H1 (cell line): Measurements from ENCODE around the gene ANK3. TPM values are rescaled to one million over a fixed set of nuclear protein-coding genes. Genes with fewer than 3 reads are reported as not detected.

ENCODE experiments used
- CTCF ChIA-PET: fragments of 300-600 bp; sonication (Branson Sonifier 250); formaldehyde crosslinking; loops from one replicate; lab custom pipeline; 2021; ENCODE audit not compliant: partially characterized antibody; lab: Charles Lee
- POLR2A ChIA-PET: fragments of 300-600 bp; sonication (Branson Sonifier 250); formaldehyde crosslinking; loops from one replicate; lab custom pipeline; 2021; ENCODE audit warnings: inconsistent platforms; ENCODE audit not compliant: partially characterized antibody; lab: Charles Lee
- DNase-seq, 2 experiments: peaks; one replicate each; pipeline versions ENCODE4 v3.0.0 to v3.0.0-alpha.2; 2010 to 2022; ENCODE audit warnings: low spot score in 2 of 2, low read depth in 1 of 2, mixed read lengths in 1 of 2
- FAIRE-seq: peaks from 2 replicates; lab custom pipeline; 2011; peaks lifted over from hg19 to GRCh38; lab: Jason Lieb, UNC
- H2AFZ ChIP-seq: 2 replicates; pipeline ENCODE4 v1.8.1; 2012; ENCODE audit warnings: low read length, inconsistent platforms
- H2AK5ac ChIP-seq: 2 replicates; pipeline ENCODE4 v1.6.1; 2013; ENCODE audit warnings: low read depth, low read length
- H2BK120ac ChIP-seq: replicated peaks from 2 replicates; pipeline ENCODE3; 2013; ENCODE audit warnings: low read depth, low read length, inconsistent platforms
- H2BK12ac ChIP-seq: 2 replicates; pipeline ENCODE4 v1.6.1; 2013; ENCODE audit warnings: low read depth, low read length
- H2BK15ac ChIP-seq: 2 replicates; pipeline ENCODE4 v1.6.1; 2013; ENCODE audit warnings: low read length
- H2BK20ac ChIP-seq: 2 replicates; pipeline ENCODE4 v1.6.1; 2013; ENCODE audit warnings: low read length
- H2BK5ac ChIP-seq: 2 replicates; pipeline ENCODE4 v1.6.1; 2013; ENCODE audit warnings: low read depth, low read length
- H3K14ac ChIP-seq: 2 replicates; pipeline ENCODE4 v1.6.1; 2013; ENCODE audit warnings: inconsistent platforms; ENCODE audit not compliant: insufficient read length
- H3K18ac ChIP-seq: 2 replicates; pipeline ENCODE4 v1.6.1; 2013; ENCODE audit warnings: low read length; ENCODE audit errors: extremely low read depth
- H3K23ac ChIP-seq: 2 replicates; pipeline ENCODE4 v1.6.1; 2013; ENCODE audit warnings: inconsistent platforms; ENCODE audit not compliant: insufficient read length
- H3K23me2 ChIP-seq: 2 replicates; pipeline ENCODE4 v1.6.1; 2013; ENCODE audit warnings: low read depth, low read length
- H3K27ac ChIP-seq: 2 replicates; pipeline ENCODE4 v1.6.1; 2011; ENCODE audit warnings: low read depth, low read length, inconsistent platforms
- H3K27me3 ChIP-seq, 4 experiments: replicated peaks in 1 of 4; 1 replicate in 1 of 4; 2 replicates in 3 of 4; pipeline versions ENCODE4 v1.6.1 to v1.8.1; 2011 to 2013; ENCODE audit warnings: low read length in 3 of 4, mild to moderate bottlenecking in 3 of 4, inconsistent platforms in 2 of 4, mixed read lengths in 2 of 4, moderate library complexity in 1 of 4; ENCODE audit not compliant: control insufficient read depth in 3 of 4, insufficient read depth in 3 of 4; ENCODE audit errors: extremely low read depth in 1 of 4
- H3K36me3 ChIP-seq, 4 experiments: 2 replicates each; pipeline versions ENCODE4 v1.6.1 to v1.8.1; 2011 to 2013; ENCODE audit warnings: mild to moderate bottlenecking in 4 of 4, low read length in 3 of 4, moderate library complexity in 2 of 4, control low read depth in 1 of 4, inconsistent platforms in 1 of 4; ENCODE audit not compliant: insufficient read depth in 4 of 4, control insufficient read depth in 2 of 4
- H3K4ac ChIP-seq: replicated peaks from 2 replicates; pipeline ENCODE3; 2013; ENCODE audit warnings: low read length, low read depth, mixed read lengths, inconsistent platforms; ENCODE audit not compliant: insufficient read length
- H3K4me1 ChIP-seq, 4 experiments: replicated peaks in 1 of 4; 1 replicate in 1 of 4; 2 replicates in 3 of 4; pipeline versions ENCODE4 v1.6.1 to v1.8.1; 2011 to 2013; ENCODE audit warnings: low read length in 3 of 4, inconsistent platforms in 2 of 4, mixed read lengths in 1 of 4; ENCODE audit not compliant: insufficient read depth in 4 of 4, control insufficient read depth in 3 of 4
- H3K4me2 ChIP-seq, 2 experiments: 2 replicates each; pipeline versions ENCODE4 v1.6.1 to v1.8.1; 2011 to 2013; ENCODE audit warnings: low read depth in 2 of 2, low read length in 2 of 2, control low read depth in 1 of 2, inconsistent platforms in 1 of 2, mild to moderate bottlenecking in 1 of 2; ENCODE audit not compliant: insufficient read depth in 1 of 2
- H3K4me3 ChIP-seq, 4 experiments: fragments of 200-600, 300-600 bp in 1 of 4; sonication (generic), shearing (Covaris generic), sonication (Bioruptor Twin) in 1 of 4; 2 replicates each; pipeline versions ENCODE4 v1.5.1 to v1.8.1; 2011 to 2016; ENCODE audit warnings: low read length in 4 of 4, low read depth in 3 of 4, control low read depth in 2 of 4, inconsistent platforms in 2 of 4, mild to moderate bottlenecking in 2 of 4, mixed read lengths in 1 of 4, moderate library complexity in 1 of 4; ENCODE audit not compliant: insufficient read depth in 2 of 4; ENCODE audit errors: extremely low read depth in 1 of 4
- H3K56ac ChIP-seq: replicated peaks from 2 replicates; pipeline ENCODE3; 2013; ENCODE audit warnings: low read depth, mild to moderate bottlenecking, mixed read lengths, low read length, inconsistent platforms; ENCODE audit not compliant: insufficient read length
- H3K79me1 ChIP-seq: 2 replicates; pipeline ENCODE4 v1.6.1; 2013; ENCODE audit warnings: low read depth, low read length, control low read depth
- H3K79me2 ChIP-seq, 2 experiments: 2 replicates each; pipeline versions ENCODE4 v1.6.1 to v1.8.1; 2012 to 2013; ENCODE audit warnings: low read length in 2 of 2, mild to moderate bottlenecking in 2 of 2, inconsistent platforms in 1 of 2; ENCODE audit not compliant: insufficient read depth in 2 of 2, control insufficient read depth in 1 of 2
- H3K9ac ChIP-seq, 4 experiments: replicated peaks in 1 of 4; 1 replicate in 1 of 4; 2 replicates in 3 of 4; pipeline versions ENCODE4 v1.6.1 to v1.8.1; 2011 to 2013; ENCODE audit warnings: low read depth in 3 of 4, low read length in 3 of 4, control low read depth in 2 of 4, mild to moderate bottlenecking in 2 of 4, moderate library complexity in 2 of 4, inconsistent platforms in 1 of 4; ENCODE audit errors: extremely low read depth in 1 of 4
- H3K9me3 ChIP-seq, 2 experiments: 2 replicates each; pipeline versions ENCODE4 v1.6.1 to v1.8.1; 2012 to 2013; ENCODE audit warnings: mild to moderate bottlenecking in 2 of 2, moderate library complexity in 2 of 2, control low read depth in 1 of 2, inconsistent platforms in 1 of 2, low read depth in 1 of 2, low read length in 1 of 2, mixed read lengths in 1 of 2; ENCODE audit not compliant: insufficient read depth in 2 of 2
- H4K20me1 ChIP-seq, 2 experiments: replicated peaks in 1 of 2; 2 replicates each; pipeline versions ENCODE3 to v1.8.1; 2011 to 2013; ENCODE audit warnings: inconsistent platforms in 2 of 2, low read length in 2 of 2, mild to moderate bottlenecking in 1 of 2; ENCODE audit not compliant: insufficient read depth in 2 of 2, control insufficient read depth in 1 of 2
- H4K5ac ChIP-seq: 2 replicates; pipeline ENCODE4 v1.6.1; 2013; ENCODE audit warnings: low read length, low read depth, mixed read lengths, inconsistent platforms; ENCODE audit not compliant: insufficient read length
- H4K8ac ChIP-seq: 2 replicates; pipeline ENCODE4 v1.8.0; 2013; ENCODE audit warnings: mild to moderate bottlenecking, moderate library complexity, low read length, inconsistent platforms; ENCODE audit not compliant: insufficient read depth; ENCODE audit errors: extremely low read depth
- H4K91ac ChIP-seq: replicated peaks from 2 replicates; pipeline ENCODE3; 2013; ENCODE audit warnings: low read length, mixed read lengths, inconsistent platforms; ENCODE audit not compliant: insufficient read length
- BCL11A ChIP-seq, 2 experiments: IDR thresholded peaks; one replicate each; pipeline ENCODE4 v1.6.1; 2011; ENCODE audit warnings: low read depth in 2 of 2, low read length in 2 of 2, mild to moderate bottlenecking in 2 of 2
- HDAC6 ChIP-seq: IDR thresholded peaks from one replicate; pipeline ENCODE4 v1.7.1; 2012; ENCODE audit warnings: low read depth, mild to moderate bottlenecking, inconsistent platforms, low read length, moderate library complexity
- TAF1 ChIP-seq: IDR thresholded peaks from 2 replicates; pipeline ENCODE4 v1.6.1; 2011; ENCODE audit warnings: mild to moderate bottlenecking, low read depth, low read length
- WGBS, 2 experiments: shearing (Covaris generic) in 1 of 2; methylation state at CpG; one replicate each; pipeline versions ENCODE4 v1.1.6 to v1.1.7; 2013 to 2015; ENCODE audit warnings: low lambda C conversion rate in 2 of 2, mixed read lengths in 2 of 2, inconsistent platforms in 1 of 2, low coverage in 1 of 2, missing lambda C conversion rate in 1 of 2; ENCODE audit not compliant: insufficient replicate concordance in 2 of 2, insufficient coverage in 1 of 2, insufficient read length in 1 of 2; ENCODE audit errors: extremely low coverage in 1 of 2, missing lambda C conversion rate in 1 of 2; 5-methylcytosine and 5-hydroxymethylcytosine counted together
- polyA plus RNA-seq, 7 experiments: library from polyadenylated mRNA; depleted of rRNA in 3 of 7; stranded (reverse) in 5 of 7; unstranded in 2 of 7; fragments of >200 nt in 5 of 7; fragments of 200-250 nt in 2 of 7; gene quantifications; 1 replicate in 5 of 7; 2 replicates in 1 of 7; 4 replicates in 1 of 7; pipeline versions ENCODE4 v1.2.1 to v1.2.3, GENCODE V29; 2011 to 2013; ENCODE audit warnings: missing spikeins in 2 of 7, mixed read lengths in 2 of 7
- total RNA-seq: library from RNA; stranded (reverse); fragmentation: NEBNext Ultra II Directional; extraction: Animal tissue kit (Norgen Biotek cat#: 25700); gene quantifications from 2 replicates; pipeline ENCODE4 v1.2.1, GENCODE V29; 2021

The ANK3 gene
- total and polyA plus RNA-seq, 2 of the 8 experiments (the other 6 are each of a cell fraction or from before 2014, with no cell fraction given) = 18.1 to 67.9 TPM

GRCh38 chr10:60277656-60278055 is 112.0 kb downstream of the ANK3 start:
- no peaks in the 10 kb centered on the region for H3K9me3 ChIP-seq
- no peak overlapping the region for H3K18ac ChIP-seq
- H3K4me3 ChIP-seq = no peak overlapping the region
- H4K8ac ChIP-seq = no peak overlapping the region
- no peak overlapping the region for H2BK5ac ChIP-seq
- no peak overlapping the region for H4K91ac ChIP-seq
- no peaks in the 10 kb centered on the region for H3K36me3 ChIP-seq
- no peak overlapping the region for H2BK120ac ChIP-seq
- no peaks in the 10 kb centered on the region for H3K79me1 ChIP-seq
- H3K4me2 ChIP-seq = no peak overlapping the region
- no peak overlapping the region for H2BK12ac ChIP-seq
- H3K14ac ChIP-seq = no peak overlapping the region
- no peak overlapping the region for H3K23ac ChIP-seq
- no peak overlapping the region for H3K4ac ChIP-seq
- WGBS, 2 experiments = 80% methylated on average over 1 of the region's 1 CpG; no CpG with 5 or more reads in 1 of the 2 experiments
- H2BK20ac ChIP-seq = no peak overlapping the region
- H3K56ac ChIP-seq = no peak overlapping the region
- H4K5ac ChIP-seq = no peak overlapping the region
- no peak overlapping the region for H2AFZ ChIP-seq
- H3K23me2 ChIP-seq = no peaks in the 10 kb centered on the region
- H3K79me2 ChIP-seq = no peaks in the 10 kb centered on the region
- no peak for FAIRE-seq
- DNase-seq = no peak
- no peak overlapping the region for H2AK5ac ChIP-seq
- peaks cover 0 to 7% (median 2%) of the 10 kb centered on the region in 4 experiments; a peak in 1 of 7 replicates for H3K4me1 ChIP-seq
- ChIA-PET CTCF (no interaction called here), POLR2A (no interaction called here)
- H3K27me3 ChIP-seq = no peaks in the 10 kb centered on the region
- no peak overlapping the region for H3K27ac ChIP-seq
- H3K9ac ChIP-seq = no peak overlapping the region
- H2BK15ac ChIP-seq = no peak overlapping the region
- no peaks in the 10 kb centered on the region for H4K20me1 ChIP-seq
- TF ChIP-seq HDAC6 (no peak), TAF1 (no peak), BCL11A (IDR thresholded peaks at IDR 0.05; ENCODE audit: low read depth in 2 of 2, low read length in 2 of 2) (no peak)
